PC-9 (cell line): ENCODE results near the gene GBA3.

Source experiments
- CTCF ChIP-seq: fragments of 200-600 bp; sonication (generic); conservative IDR thresholded peaks from 2 replicates; pipeline ENCODE4 v1.6.1; 2017; ENCODE audit warnings: mixed run types, antibody characterized with exemption, mild to moderate bottlenecking, moderate library complexity
- EZH2 ChIP-seq: fragments of 200-600 bp; sonication (generic); IDR thresholded peaks from 2 replicates; pipeline ENCODE4 v1.8.0; 2017; ENCODE audit warnings: antibody characterized with exemption, low read depth

DNA sequence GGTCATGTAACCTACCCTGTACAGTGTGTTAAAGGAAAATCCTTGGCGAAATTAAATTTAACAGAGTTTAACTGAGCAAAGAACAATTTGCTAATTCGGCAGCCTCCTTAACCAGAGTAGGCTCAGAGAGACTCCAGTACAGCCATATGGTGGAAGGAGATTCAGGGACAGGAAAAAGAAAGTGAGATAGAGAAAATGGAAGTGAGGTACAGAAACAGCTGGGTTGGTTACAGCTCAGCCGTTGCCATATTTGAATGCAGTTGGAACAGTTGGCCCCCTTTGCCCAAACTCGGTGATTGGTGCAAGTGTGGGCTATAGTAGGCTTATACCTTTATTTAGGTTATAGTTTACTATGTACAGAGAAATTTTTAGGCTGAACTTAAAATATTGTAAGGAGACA is 48.8 kb upstream of the GBA3 start:
- TF ChIP-seq CTCF (no peak), EZH2 (no peak)
